HUES48 (cell line): ENCODE results near the gene RGS9BP.
"Not testable (repeated sequence)": the region's sequence is repeated elsewhere in the genome, so short reads cannot be mapped to it uniquely, and the experiment has no call there.

Experiments
- H3K27ac ChIP-seq: one replicate; pipeline ENCODE4 v1.7.0; 2013; ENCODE audit warnings: low read depth, low read length, inconsistent platforms
- H3K27me3 ChIP-seq: 2 replicates; pipeline ENCODE4 v1.6.1; 2013; ENCODE audit warnings: mild to moderate bottlenecking, low read length; ENCODE audit not compliant: control insufficient read depth, insufficient read depth
- H3K36me3 ChIP-seq: 2 replicates; pipeline ENCODE4 v1.6.1; 2013; ENCODE audit warnings: low read length; ENCODE audit not compliant: control insufficient read depth, insufficient read depth
- H3K4me1 ChIP-seq: 2 replicates; pipeline ENCODE4 v1.6.1; 2013; ENCODE audit warnings: mild to moderate bottlenecking, low read length; ENCODE audit not compliant: control insufficient read depth, insufficient read depth
- H3K4me3 ChIP-seq: 2 replicates; pipeline ENCODE4 v1.5.1; 2013; ENCODE audit warnings: mild to moderate bottlenecking, low read depth, low read length
- H3K9ac ChIP-seq: 2 replicates; pipeline ENCODE4 v1.6.1; 2013; ENCODE audit warnings: mild to moderate bottlenecking, low read depth, low read length, moderate library complexity
- H3K9me3 ChIP-seq: 2 replicates; pipeline ENCODE4 v1.6.1; 2013; ENCODE audit warnings: low read length; ENCODE audit not compliant: control insufficient read depth, insufficient read depth

The RGS9BP gene

DNA sequence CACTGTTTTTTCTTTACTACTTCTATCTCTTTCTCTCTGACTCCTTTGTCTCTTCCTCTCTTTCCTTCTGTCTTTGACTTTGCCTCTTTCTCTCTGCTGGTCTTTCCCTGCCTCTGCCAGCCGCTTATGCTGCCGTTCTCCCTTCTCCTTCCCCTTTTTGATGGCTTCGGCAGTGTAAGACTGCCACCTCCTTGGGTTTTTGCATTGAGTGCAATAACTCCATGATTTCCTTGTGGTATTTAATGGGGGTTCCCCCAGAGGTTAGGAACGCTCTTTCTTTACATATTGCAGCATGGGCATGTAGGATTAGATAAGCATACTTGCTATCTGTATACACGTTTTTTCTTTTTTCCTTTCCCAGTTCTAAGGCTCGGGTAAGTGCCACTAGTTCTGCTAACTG, 19.9 kb downstream of the RGS9BP start:
- not testable (repeated sequence) for H3K9me3 ChIP-seq, H3K9ac ChIP-seq, H3K36me3 ChIP-seq, H3K4me3 ChIP-seq, H3K4me1 ChIP-seq, H3K27ac ChIP-seq
- H3K27me3 ChIP-seq = peaks cover 13% of the 10 kb centered on the region

DNA sequence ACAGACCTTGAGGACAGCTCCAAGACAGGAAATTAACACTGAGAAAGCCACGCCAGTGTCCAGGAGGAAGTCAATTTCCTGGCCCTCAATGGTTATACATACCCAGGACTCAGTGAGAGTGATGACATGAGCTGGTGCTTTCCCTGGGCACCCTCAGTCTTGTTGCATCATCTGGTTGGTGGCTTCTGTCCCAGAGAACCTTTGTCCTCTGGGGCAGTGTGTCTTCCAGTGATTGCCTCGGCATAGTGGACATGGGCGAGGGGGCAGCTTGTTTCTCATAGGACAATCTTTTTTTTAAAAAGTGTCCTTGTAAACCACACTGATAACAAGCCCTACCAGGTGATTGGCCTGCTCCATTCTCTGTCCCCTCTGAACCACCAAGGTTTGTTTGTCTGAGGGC, 21.1 kb downstream of the RGS9BP start:
- H3K9me3 ChIP-seq, H3K9ac ChIP-seq, H3K4me1 ChIP-seq, H3K27me3 ChIP-seq, H3K4me3 ChIP-seq, H3K36me3 ChIP-seq, H3K27ac ChIP-seq: not testable (repeated sequence)

- H3K9ac ChIP-seq, H3K36me3 ChIP-seq, H3K27ac ChIP-seq, H3K4me3 ChIP-seq, H3K4me1 ChIP-seq, H3K9me3 ChIP-seq, H3K27me3 ChIP-seq: not testable (repeated sequence)
These were observed 24.5 kb downstream of the RGS9BP start for GRCh38 chr19:32700129-32700528.

DNA sequence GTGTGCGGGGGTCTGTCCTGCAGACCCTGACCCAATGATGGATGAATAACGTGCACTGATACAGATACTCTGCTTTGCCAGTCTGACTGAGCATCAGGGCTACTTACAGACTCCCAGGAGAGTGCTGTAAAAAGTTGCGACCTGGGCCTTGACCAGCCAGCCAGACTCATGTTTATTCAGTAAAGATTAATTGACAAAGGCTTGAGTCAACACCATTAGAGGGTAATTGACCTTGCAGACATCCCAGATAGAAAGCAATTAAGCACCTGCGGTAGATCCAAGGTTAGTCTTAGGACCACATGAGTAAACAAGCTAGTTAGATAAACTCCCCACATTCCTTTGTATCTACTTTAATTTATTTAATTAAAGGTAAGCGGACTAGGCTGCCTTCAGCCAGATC, 26.4 kb downstream of the RGS9BP start:
- Histone ChIP-seq H3K9ac (no peak overlapping the region), H3K9me3 (peaks cover 3% of the 10 kb centered on the region; the same call in 1 of the 2 replicates), H3K4me1 (peaks cover 4% of the 10 kb centered on the region; the same call in 1 of the 2 replicates), H3K27ac (no peak overlapping the region), H3K36me3 (no peaks in the 10 kb centered on the region), H3K4me3 (no peak overlapping the region), H3K27me3 (no peaks in the 10 kb centered on the region)

DNA sequence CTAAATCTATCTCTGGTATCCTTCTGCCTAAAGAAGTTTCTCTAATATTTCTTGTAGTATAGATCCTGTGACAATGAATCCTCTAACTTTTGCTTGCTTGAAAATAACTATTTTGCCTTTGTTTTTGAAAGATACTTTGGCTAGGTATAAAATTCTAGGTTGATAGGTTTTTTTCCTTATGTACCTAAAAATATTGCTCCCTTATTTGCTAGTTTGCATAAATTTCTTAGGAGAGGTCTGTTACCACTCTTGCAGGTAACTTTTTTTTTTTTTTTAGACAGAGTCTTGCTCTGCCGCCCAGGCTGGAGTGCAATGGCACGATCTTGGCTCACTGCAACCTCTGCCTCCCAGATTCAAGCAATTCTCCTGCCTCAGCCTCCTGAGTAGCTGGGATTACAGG, 28.4 kb downstream of the RGS9BP start:
- not testable (repeated sequence) for H3K27me3 ChIP-seq, H3K4me1 ChIP-seq, H3K9me3 ChIP-seq, H3K36me3 ChIP-seq, H3K27ac ChIP-seq, H3K9ac ChIP-seq, H3K4me3 ChIP-seq

GRCh38 chr19:32708457-32708856, 32.8 kb downstream of the RGS9BP start:
- H3K4me1 ChIP-seq = no peaks in the 10 kb centered on the region
- H3K4me3 ChIP-seq = no peak overlapping the region
- no peaks in the 10 kb centered on the region for H3K36me3 ChIP-seq
- no peak overlapping the region for H3K27ac ChIP-seq
- peaks cover 3% of the 10 kb centered on the region; the same call in 1 of the 2 replicates for H3K9me3 ChIP-seq
- H3K27me3 ChIP-seq = no peaks in the 10 kb centered on the region
- H3K9ac ChIP-seq = no peak overlapping the region

DNA sequence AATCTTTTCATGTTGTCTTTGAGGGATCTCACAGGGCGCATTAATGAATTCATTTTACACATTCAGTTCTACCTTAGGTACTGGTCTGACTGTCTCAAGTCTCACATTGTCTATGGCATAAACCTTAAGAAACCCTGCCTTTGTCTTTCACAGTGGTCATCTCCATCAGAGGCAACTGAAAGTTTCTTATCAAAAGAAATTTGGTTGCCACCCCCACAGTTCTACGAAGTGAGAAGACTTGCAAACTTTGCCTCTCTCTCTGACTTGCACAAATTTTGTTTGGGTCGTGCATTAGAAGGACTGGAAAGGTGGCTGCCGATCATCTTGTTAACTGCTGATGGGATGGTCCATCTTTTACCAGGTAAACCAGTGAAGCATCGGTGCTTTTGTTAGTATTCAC, 33.4 kb downstream of the RGS9BP start:
- Histone ChIP-seq H3K27ac (no peak overlapping the region), H3K4me3 (no peak overlapping the region), H3K9ac (no peak overlapping the region), H3K4me1 (no peaks in the 10 kb centered on the region), H3K9me3 (peaks cover 3% of the 10 kb centered on the region; the same call in 1 of the 2 replicates), H3K36me3 (no peaks in the 10 kb centered on the region), H3K27me3 (no peaks in the 10 kb centered on the region)

- no peaks in the 10 kb centered on the region for H3K27me3 ChIP-seq
- no peaks in the 10 kb centered on the region for H3K4me1 ChIP-seq
- H3K9me3 ChIP-seq = no peaks in the 10 kb centered on the region
- no peak overlapping the region for H3K9ac ChIP-seq
- no peak overlapping the region for H3K27ac ChIP-seq
- no peaks in the 10 kb centered on the region for H3K36me3 ChIP-seq
- no peak overlapping the region for H3K4me3 ChIP-seq
These were observed 36.1 kb downstream of the RGS9BP start for GRCh38 chr19:32711747-32712146.

DNA sequence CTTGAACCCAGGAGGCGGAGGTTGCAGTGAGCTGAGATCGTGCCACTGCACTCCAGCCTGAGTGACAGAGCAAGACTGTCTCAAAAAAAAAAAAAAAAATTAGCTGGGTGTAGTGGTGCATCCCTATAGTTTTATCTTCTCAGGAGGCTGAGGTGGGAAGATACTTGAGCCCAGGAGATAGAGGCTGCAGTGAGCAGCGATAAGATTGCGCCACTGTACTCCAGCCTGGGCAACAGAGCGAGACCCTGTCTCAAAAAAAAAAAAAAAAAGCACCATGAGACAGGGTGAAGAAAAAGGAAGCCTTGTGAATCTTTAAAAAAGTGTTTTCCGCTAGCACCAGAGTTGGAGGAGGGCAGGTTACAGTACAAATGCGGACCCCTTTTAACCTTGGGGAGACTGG, 40.6 kb downstream of the RGS9BP start:
- H3K4me3 ChIP-seq, H3K9ac ChIP-seq, H3K27me3 ChIP-seq, H3K4me1 ChIP-seq, H3K9me3 ChIP-seq, H3K27ac ChIP-seq, H3K36me3 ChIP-seq: not testable (repeated sequence)

DNA sequence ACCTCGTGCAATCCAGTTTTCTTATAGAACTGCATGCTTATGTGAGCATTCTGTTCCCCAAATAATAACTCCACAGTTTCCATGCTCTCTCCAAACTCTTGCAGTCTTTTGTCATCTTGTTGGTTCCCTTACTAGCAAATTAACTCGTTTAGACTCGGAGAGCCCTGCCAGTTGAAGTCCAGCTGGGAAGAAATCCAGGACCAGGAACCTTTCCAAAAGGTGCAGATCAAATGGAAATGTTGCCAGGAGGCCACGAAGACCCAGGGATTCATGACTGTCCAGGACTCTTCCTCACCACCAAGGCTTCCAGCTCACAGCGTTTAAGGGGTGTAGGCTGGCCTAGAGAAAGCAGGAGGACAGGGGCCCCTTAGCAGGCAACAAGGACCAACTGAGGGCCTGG, 41.8 kb downstream of the RGS9BP start:
- H3K27me3 ChIP-seq = no peaks in the 10 kb centered on the region
- no peaks in the 10 kb centered on the region for H3K36me3 ChIP-seq
- no peaks in the 10 kb centered on the region for H3K9me3 ChIP-seq
- H3K27ac ChIP-seq = no peak overlapping the region
- 0 out of 2 replicates have a peak, but pooled peaks cover 3% of the 10 kb centered on the region for H3K4me1 ChIP-seq
- H3K9ac ChIP-seq = no peak overlapping the region
- H3K4me3 ChIP-seq = no peak overlapping the region

DNA sequence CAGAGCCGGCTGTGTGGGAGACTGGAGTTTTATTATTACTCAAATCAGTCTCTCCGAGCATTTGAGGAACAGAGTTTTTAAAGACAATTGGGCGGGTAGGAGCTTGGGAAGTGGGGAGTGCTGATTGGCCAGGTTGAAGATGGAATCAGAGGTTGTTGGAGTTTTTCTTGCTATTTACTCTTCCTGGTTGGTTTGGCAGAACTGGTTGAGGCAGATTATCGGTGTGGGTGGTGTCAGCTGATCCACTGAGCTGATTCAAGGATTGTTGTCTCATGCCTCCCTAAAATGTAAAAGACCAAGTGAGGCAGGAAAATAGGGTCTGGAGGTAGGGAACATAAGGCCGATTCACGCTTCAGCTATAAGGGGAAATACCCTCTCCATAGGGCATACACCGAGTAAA, 42.6 kb downstream of the RGS9BP start:
- H3K36me3 ChIP-seq = no peaks in the 10 kb centered on the region
- no peaks in the 10 kb centered on the region for H3K9me3 ChIP-seq
- no peak overlapping the region for H3K4me3 ChIP-seq
- no peak overlapping the region for H3K9ac ChIP-seq
- 0 out of 2 replicates have a peak, but pooled peaks cover 3% of the 10 kb centered on the region for H3K4me1 ChIP-seq
- no peaks in the 10 kb centered on the region for H3K27me3 ChIP-seq
- H3K27ac ChIP-seq = no peak overlapping the region

GRCh38 chr19:32719611-32720059, 44.0 kb downstream of the RGS9BP start, which contains the start of gene TDRD12:
TDRD12 (plus strand) TSS chr19:32719767; CDS start chr19:32720073, 306 bp downstream.
- Histone ChIP-seq H3K27me3 (no peaks in the 10 kb centered on the region), H3K27ac (no peak within 1 kb of the TSS), H3K4me3 (no peak within 1 kb of the TSS), H3K36me3 (no peaks in the 10 kb centered on the region), H3K9me3 (no peaks in the 10 kb centered on the region), H3K4me1 (0 out of 2 replicates have a peak, but pooled peaks cover 3% of the 10 kb centered on the region), H3K9ac (no peak within 1 kb of the TSS)
